GM12878 (cell line): ENCODE data around the gene NOTCH3. TPM values are rescaled to one million over a fixed set of nuclear protein-coding genes. Genes with fewer than 3 reads are reported as not detected.

Source experiments
- ATAC-seq: fragments of 200-7000 bp; cut with Tn5 transposase; 3 replicates; pipeline ENCODE4 v1.9.1; 2020; ENCODE audit warnings: mild to moderate bottlenecking, moderate library complexity
- BruUV-seq: library from RNA; stranded (reverse); fragments of 400-500 nt; replicated peaks from 2 replicates; lab custom pipeline; 2021; lab: Mats Ljungman, UMichigan
- CTCF ChIA-PET: fragments of 300-600 bp; sonication (Branson Sonifier 250); formaldehyde crosslinking; extraction: SDS; loops from one replicate; lab custom pipeline; 2021; ENCODE audit warnings: inconsistent platforms; lab: Yijun Ruan, JAX
- POLR2A ChIA-PET: fragments of 350-600 bp; formaldehyde crosslinking; extraction: SDS; loops from one replicate; lab custom pipeline; 2021; ENCODE audit warnings: inconsistent platforms; lab: Charles Lee
- RAD21 ChIA-PET: fragments of 300-600 bp; sonication (Branson Sonifier 250); formaldehyde crosslinking; loops from one replicate; lab custom pipeline; 2023; ENCODE audit warnings: antibody characterized with exemption; ENCODE audit not compliant: unreplicated experiment; lab: Charles Lee
- SMC1A ChIA-PET: fragments of 300-600 bp; sonication (Branson Sonifier 250); formaldehyde crosslinking; loops from one replicate; lab custom pipeline; 2023; ENCODE audit not compliant: unreplicated experiment, uncharacterized antibody; lab: Charles Lee
- DNase-seq: peaks from one replicate; pipeline ENCODE4 v3.0.0-alpha.2; 2011; ENCODE audit warnings: low read depth, low spot score
- FAIRE-seq: peaks from 3 replicates; lab custom pipeline; 2011; peaks lifted over from hg19 to GRCh38; lab: Jason Lieb, UNC
- H2AFZ ChIP-seq: 2 replicates; pipeline ENCODE4 v1.6.0; 2011; ENCODE audit warnings: low read depth, low read length, control low read depth; ENCODE audit not compliant: control insufficient read depth
- H3K27ac ChIP-seq: 2 replicates; pipeline ENCODE4 v1.5.1; 2011; ENCODE audit warnings: control low read depth; ENCODE audit not compliant: control insufficient read depth, insufficient read depth
- H3K27me3 ChIP-seq, 2 experiments: replicated peaks in 1 of 2; 2 replicates each; pipeline versions ENCODE4 v1.6.0 to v1.6.1; 2011; ENCODE audit warnings: low read length in 1 of 2; ENCODE audit not compliant: control insufficient read depth in 2 of 2, insufficient read depth in 2 of 2
- H3K36me3 ChIP-seq, 2 experiments: 2 replicates each; pipeline ENCODE4 v1.5.1; 2011; ENCODE audit warnings: low read length in 1 of 2; ENCODE audit not compliant: control insufficient read depth in 2 of 2, insufficient read depth in 2 of 2
- H3K4me1 ChIP-seq: 2 replicates; pipeline ENCODE4 v1.6.1; 2011; ENCODE audit warnings: mild to moderate bottlenecking, low read length, moderate library complexity, mixed read lengths; ENCODE audit not compliant: control insufficient read depth, insufficient read depth
- H3K4me2 ChIP-seq: 2 replicates; pipeline ENCODE4 v1.6.0; 2011; ENCODE audit warnings: control low read depth; ENCODE audit not compliant: control insufficient read depth, insufficient read depth
- H3K4me3 ChIP-seq: fragments of 200-600 bp; sonication (generic); 2 replicates; pipeline ENCODE4 v1.5.1; 2016
- H3K79me2 ChIP-seq: 2 replicates; pipeline ENCODE4 v1.6.0; 2011; ENCODE audit warnings: low read length; ENCODE audit not compliant: control insufficient read depth, insufficient read depth
- H3K9ac ChIP-seq: 2 replicates; pipeline ENCODE4 v1.8.0; 2011; ENCODE audit warnings: low read length, control low read depth, mixed read lengths; ENCODE audit not compliant: control insufficient read depth, insufficient read depth
- H3K9me3 ChIP-seq: replicated peaks from 3 replicates; pipeline ENCODE4 v1.5.1; 2011; ENCODE audit warnings: mild to moderate bottlenecking, low read length; ENCODE audit not compliant: control insufficient read depth, insufficient read depth
- H4K20me1 ChIP-seq: 2 replicates; pipeline ENCODE4 v1.6.0; 2011; ENCODE audit not compliant: control insufficient read depth, insufficient read depth
- BCL11A ChIP-seq: IDR thresholded peaks from 2 replicates; pipeline ENCODE4 v1.6.1; 2011; ENCODE audit warnings: low read depth, low read length
- CBFB ChIP-seq: IDR thresholded peaks from 2 replicates; pipeline ENCODE4 v1.6.1; 2016; ENCODE audit warnings: antibody characterized with exemption, low read depth
- CEBPB ChIP-seq, 2 experiments: fragments of 150-350 bp in 1 of 2; IDR thresholded peaks; 2 replicates each; pipeline ENCODE4 v1.6.1; 2012 to 2014; ENCODE audit warnings: low read depth in 2 of 2, low read length in 2 of 2, borderline replicate concordance in 1 of 2, inconsistent platforms in 1 of 2
- CREM ChIP-seq: IDR thresholded peaks from 2 replicates; pipeline ENCODE4 v1.6.1; 2014; ENCODE audit warnings: antibody characterized with exemption, low read depth
- ESRRA ChIP-seq: IDR thresholded peaks from 2 replicates; pipeline ENCODE4 v1.6.1; 2012; ENCODE audit warnings: mild to moderate bottlenecking, low read length, improper control_type of control experiment
- GATAD2B ChIP-seq: fragments of 450-650 bp; conservative IDR thresholded peaks from 2 replicates; pipeline ENCODE4 v1.6.1; 2017; ENCODE audit warnings: low read depth, mild to moderate bottlenecking, moderate library complexity
- NFXL1 ChIP-seq: fragments of 450-650 bp; IDR thresholded peaks from 2 replicates; pipeline ENCODE4 v1.6.1; 2017; ENCODE audit warnings: antibody characterized with exemption, mild to moderate bottlenecking, borderline replicate concordance
- NFYB ChIP-seq: IDR thresholded peaks from 2 replicates; pipeline ENCODE4 v1.6.1; 2011; ENCODE audit warnings: low read depth, mild to moderate bottlenecking, low read length, improper control_type of control experiment, moderate library complexity; ENCODE audit not compliant: insufficient read depth
- NRF1 ChIP-seq: conservative IDR thresholded peaks from 2 replicates; pipeline ENCODE4 v1.6.1; 2011; ENCODE audit warnings: mild to moderate bottlenecking, low read depth, low read length, improper control_type of control experiment
- PML ChIP-seq: IDR thresholded peaks from 2 replicates; pipeline ENCODE4 v1.6.1; 2012; ENCODE audit warnings: low read length, inconsistent platforms
- RB1 ChIP-seq: fragments of 450-650 bp; formaldehyde crosslinking; IDR thresholded peaks from 2 replicates; pipeline ENCODE4 v1.6.1; 2017; ENCODE audit warnings: mild to moderate bottlenecking, borderline replicate concordance
- RBBP5 ChIP-seq: fragments of 200-600 bp; sonication (generic); conservative IDR thresholded peaks from 2 replicates; pipeline ENCODE4 v1.6.1; 2016
- SMARCA5 ChIP-seq: fragments of 450-650 bp; IDR thresholded peaks from 2 replicates; pipeline ENCODE4 v1.6.1; 2017; ENCODE audit warnings: mild to moderate bottlenecking
- SP1 ChIP-seq: IDR thresholded peaks from one replicate; pipeline ENCODE4 v1.6.1; 2011; ENCODE audit warnings: low read depth, low read length
- ZBED1 ChIP-seq: IDR thresholded peaks from 2 replicates; pipeline ENCODE4 v1.6.1; 2016; ENCODE audit warnings: borderline replicate concordance
- ZNF274 ChIP-seq: IDR thresholded peaks from one replicate; pipeline ENCODE4 v1.8.0; 2011; ENCODE audit not compliant: insufficient read length, insufficient read depth
- WGBS: methylation state at CpG from one replicate; pipeline ENCODE4 v1.1.6; 2016; ENCODE audit warnings: low lambda C conversion rate; ENCODE audit not compliant: insufficient replicate concordance, insufficient coverage; ENCODE audit errors: missing lambda C conversion rate; 5-methylcytosine and 5-hydroxymethylcytosine counted together
- in situ Hi-C: fragments of 300-500 bp; cut with MboI; formaldehyde crosslinking; loops from 9 replicates; pipeline ENCODE4 v1.14.3; 2018; ENCODE audit warnings: mixed read lengths
- intact Hi-C: fragments of 100-400 bp; cut with micrococcal nuclease; formaldehyde crosslinking; loops from one replicate; pipeline ENCODE4 v1.14.2; 2022; ENCODE audit not compliant: unreplicated experiment
- polyA plus RNA-seq, 11 experiments: library from polyadenylated mRNA; depleted of rRNA in 4 of 11; unstranded in 6 of 11; stranded (reverse) in 5 of 11; fragments of >200 nt; fragmentation: Nextera tagmentation in 4 of 11; fragmentation: Illumina TruSeq in 1 of 11; extraction: Ambion mirVana in 4 of 11; extraction: Trizol in 1 of 11; gene quantifications; 1 replicate in 1 of 11; 2 replicates in 10 of 11; pipeline versions ENCODE4 v1.2.1 to v1.2.3, GENCODE V29; 2011 to 2016; ENCODE audit warnings: inconsistent platforms in 2 of 11, missing spikeins in 2 of 11, low read depth in 1 of 11
- total RNA-seq, 4 experiments: library from RNA; depleted of rRNA in 3 of 4; stranded (reverse); fragments of >200 nt in 3 of 4; fragmentation: Illumina TruSeq in 1 of 4; extraction: Trizol in 1 of 4; gene quantifications; 2 replicates each; pipeline versions ENCODE4 v1.2.1 to v1.2.3, GENCODE V29; 2013 to 2021
- TF ChIP-seq, protein P1 (sequence below): fragments of 450-650 bp; IDR thresholded peaks from 2 replicates; pipeline ENCODE4 v1.6.1; 2018; ENCODE audit warnings: mild to moderate bottlenecking, low read depth, moderate library complexity; ENCODE audit not compliant: partially characterized antibody
- TF ChIP-seq, protein P2 (sequence below): IDR thresholded peaks from 2 replicates; pipeline ENCODE4 v1.6.1; 2012; ENCODE audit warnings: low read depth, low read length, improper control_type of control experiment
- TF ChIP-seq, protein P3 (sequence below): fragments of 450-650 bp; IDR thresholded peaks from 2 replicates; pipeline ENCODE4 v1.6.1; 2017; ENCODE audit warnings: low read depth, mild to moderate bottlenecking, moderate library complexity

The NOTCH3 gene
- total and polyA plus RNA-seq, 10 of the 15 experiments (the other 5 are each of a cell fraction or from before 2014, with no cell fraction given) = 0.01 to 0.42 (median 0.10) TPM; not detected in 5

DNA sequence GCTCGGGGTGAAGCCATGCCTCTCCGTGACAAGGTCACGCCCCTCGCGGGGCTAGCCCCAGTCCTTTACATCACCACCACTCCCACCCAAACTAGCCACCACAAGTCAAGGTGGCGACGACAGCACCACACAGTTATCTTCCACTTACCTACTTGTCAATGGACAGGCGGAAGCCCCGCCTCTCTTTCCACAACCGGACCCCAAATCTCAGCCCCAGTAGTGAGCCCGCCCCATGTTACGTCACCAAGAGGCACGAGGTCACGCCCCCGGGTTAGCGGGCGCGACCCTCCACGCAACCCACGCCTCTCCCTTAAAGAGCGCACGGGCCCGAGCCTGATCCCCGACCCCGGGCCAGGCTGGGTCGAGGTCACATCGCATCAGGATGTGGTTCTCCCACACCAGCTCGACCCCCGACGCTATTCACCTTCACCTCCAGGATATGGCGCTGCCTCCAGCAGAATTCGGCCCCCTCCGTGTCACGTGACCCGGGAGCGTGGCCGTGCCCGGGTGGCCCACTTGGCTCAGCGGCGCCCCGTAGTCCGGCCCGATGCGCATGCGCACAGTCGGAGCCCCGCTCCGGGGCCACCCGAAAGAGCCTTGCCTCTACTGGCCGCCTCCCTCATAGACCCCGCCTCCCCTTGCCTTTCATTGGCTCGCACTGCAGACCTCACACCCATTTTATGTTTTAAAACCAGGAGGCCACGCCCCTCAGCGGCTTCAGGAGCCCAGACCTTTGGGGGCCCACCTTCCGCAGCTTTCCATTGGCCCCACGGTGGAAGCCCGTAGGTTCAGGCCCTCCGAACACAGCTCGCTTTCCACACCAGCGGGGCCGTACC is 75.3 kb downstream of the NOTCH3 start:
- ChIA-PET RAD21 (no interaction called here), SMC1A (interaction anchor here (0.5 to 1.9 kb wide), 4 partner anchors 11 to 915 kb away, joined by 3 to 8 read pairs (median 5); no protein-coding TSS in a partner anchor), CTCF (interaction anchor here (0.9 to 2.9 kb wide), 8 partner anchors 24 to 916 kb away, joined by 3 to 21 read pairs (median 5); no protein-coding TSS in a partner anchor), POLR2A (interaction anchor here (0.5 to 1.5 kb wide), 2 partner anchors 254 to 1037 kb away, joined by 3 read pairs; partner anchors contain the start of gene AKAP8)
- ATAC-seq (peak; percentile 96), DNase-seq (peak; percentile 93), FAIRE-seq (peak; percentile 93)
- H3K9me3 ChIP-seq = no peaks in the 10 kb centered on the region
- peaks cover 7% of the 10 kb centered on the region for H3K79me2 ChIP-seq
- H3K27me3 ChIP-seq = no peaks in the 10 kb centered on the region
- H3K4me1 ChIP-seq = peaks cover 6% of the 10 kb centered on the region
- intact Hi-C loops (no loop called here), in situ Hi-C loops (no loop called here)
- BruUV-seq = TSS peak; percentile 69
- H4K20me1 ChIP-seq = no peaks in the 10 kb centered on the region
- H3K4me3 ChIP-seq = peak overlapping the region; percentile 82
- H3K4me2 ChIP-seq = peak overlapping the region; percentile 79
- H3K9ac ChIP-seq = peak overlapping the region; percentile 69
- 1% methylated on average over 61 of the region's 61 CpGs for WGBS
- peak overlapping the region; percentile 76 for H3K27ac ChIP-seq
- H2AFZ ChIP-seq = peak overlapping the region; percentile 96
- H3K36me3 ChIP-seq = peaks cover 0 to 1% of the 10 kb centered on the region in 2 experiments; a peak in 2 of 4 replicates
- TF ChIP-seq CBFB = no peak
- TF ChIP-seq CREM = peak; percentile 66
- no peak for TF ChIP-seq BCL11A
- no peak for TF ChIP-seq CEBPB (IDR thresholded peaks at IDR 0.05; ENCODE audit: borderline replicate concordance in 1 of 2, low read depth in 2 of 2, low read length in 2 of 2)
- no peak for TF ChIP-seq ESRRA
- TF ChIP-seq ZBED1 = no peak
- TF ChIP-seq, protein P1, sequence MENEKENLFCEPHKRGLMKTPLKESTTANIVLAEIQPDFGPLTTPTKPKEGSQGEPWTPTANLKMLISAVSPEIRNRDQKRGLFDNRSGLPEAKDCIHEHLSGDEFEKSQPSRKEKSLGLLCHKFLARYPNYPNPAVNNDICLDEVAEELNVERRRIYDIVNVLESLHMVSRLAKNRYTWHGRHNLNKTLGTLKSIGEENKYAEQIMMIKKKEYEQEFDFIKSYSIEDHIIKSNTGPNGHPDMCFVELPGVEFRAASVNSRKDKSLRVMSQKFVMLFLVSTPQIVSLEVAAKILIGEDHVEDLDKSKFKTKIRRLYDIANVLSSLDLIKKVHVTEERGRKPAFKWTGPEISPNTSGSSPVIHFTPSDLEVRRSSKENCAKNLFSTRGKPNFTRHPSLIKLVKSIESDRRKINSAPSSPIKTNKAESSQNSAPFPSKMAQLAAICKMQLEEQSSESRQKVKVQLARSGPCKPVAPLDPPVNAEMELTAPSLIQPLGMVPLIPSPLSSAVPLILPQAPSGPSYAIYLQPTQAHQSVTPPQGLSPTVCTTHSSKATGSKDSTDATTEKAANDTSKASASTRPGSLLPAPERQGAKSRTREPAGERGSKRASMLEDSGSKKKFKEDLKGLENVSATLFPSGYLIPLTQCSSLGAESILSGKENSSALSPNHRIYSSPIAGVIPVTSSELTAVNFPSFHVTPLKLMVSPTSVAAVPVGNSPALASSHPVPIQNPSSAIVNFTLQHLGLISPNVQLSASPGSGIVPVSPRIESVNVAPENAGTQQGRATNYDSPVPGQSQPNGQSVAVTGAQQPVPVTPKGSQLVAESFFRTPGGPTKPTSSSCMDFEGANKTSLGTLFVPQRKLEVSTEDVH = no peak
- peak; percentile 66; the same call in 1 of the 2 replicates for TF ChIP-seq GATAD2B
- peak; percentile 50; the same call in 1 of the 2 replicates for TF ChIP-seq PML
- TF ChIP-seq, protein P2, sequence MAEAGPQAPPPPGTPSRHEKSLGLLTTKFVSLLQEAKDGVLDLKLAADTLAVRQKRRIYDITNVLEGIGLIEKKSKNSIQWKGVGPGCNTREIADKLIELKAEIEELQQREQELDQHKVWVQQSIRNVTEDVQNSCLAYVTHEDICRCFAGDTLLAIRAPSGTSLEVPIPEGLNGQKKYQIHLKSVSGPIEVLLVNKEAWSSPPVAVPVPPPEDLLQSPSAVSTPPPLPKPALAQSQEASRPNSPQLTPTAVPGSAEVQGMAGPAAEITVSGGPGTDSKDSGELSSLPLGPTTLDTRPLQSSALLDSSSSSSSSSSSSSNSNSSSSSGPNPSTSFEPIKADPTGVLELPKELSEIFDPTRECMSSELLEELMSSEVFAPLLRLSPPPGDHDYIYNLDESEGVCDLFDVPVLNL = no peak
- TF ChIP-seq NFYB = peak; percentile 97
- TF ChIP-seq SP1 = peak; percentile 91
- no peak for TF ChIP-seq RBBP5
- no peak for TF ChIP-seq NFXL1
- peak; percentile 91; the same call in 1 of the 2 replicates for TF ChIP-seq RB1
- TF ChIP-seq ZNF274 = no peak
- TF ChIP-seq, protein P3, sequence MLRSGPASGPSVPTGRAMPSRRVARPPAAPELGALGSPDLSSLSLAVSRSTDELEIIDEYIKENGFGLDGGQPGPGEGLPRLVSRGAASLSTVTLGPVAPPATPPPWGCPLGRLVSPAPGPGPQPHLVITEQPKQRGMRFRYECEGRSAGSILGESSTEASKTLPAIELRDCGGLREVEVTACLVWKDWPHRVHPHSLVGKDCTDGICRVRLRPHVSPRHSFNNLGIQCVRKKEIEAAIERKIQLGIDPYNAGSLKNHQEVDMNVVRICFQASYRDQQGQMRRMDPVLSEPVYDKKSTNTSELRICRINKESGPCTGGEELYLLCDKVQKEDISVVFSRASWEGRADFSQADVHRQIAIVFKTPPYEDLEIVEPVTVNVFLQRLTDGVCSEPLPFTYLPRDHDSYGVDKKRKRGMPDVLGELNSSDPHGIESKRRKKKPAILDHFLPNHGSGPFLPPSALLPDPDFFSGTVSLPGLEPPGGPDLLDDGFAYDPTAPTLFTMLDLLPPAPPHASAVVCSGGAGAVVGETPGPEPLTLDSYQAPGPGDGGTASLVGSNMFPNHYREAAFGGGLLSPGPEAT = peak; percentile 61
- peak; percentile 78 for TF ChIP-seq SMARCA5
- peak; percentile 87 for TF ChIP-seq NRF1
